Karpas-422 (cell line): ENCODE data around the gene CD14. TPM values are rescaled to one million over a fixed set of nuclear protein-coding genes. Genes with fewer than 3 reads are reported as not detected.

Experiments
- DNase-seq: peaks from one replicate; pipeline ENCODE4 v3.0.0-alpha.2; 2015
- H2AFZ ChIP-seq: fragments of 200-600 bp; sonication (generic); 2 replicates; pipeline ENCODE4 v1.6.1; 2014; ENCODE audit warnings: antibody characterized with exemption, low read length, mixed read lengths
- H3K27ac ChIP-seq: fragments of 200-600 bp; sonication (generic); 2 replicates; pipeline ENCODE4 v1.5.1; 2014; ENCODE audit warnings: mild to moderate bottlenecking, low read length, moderate library complexity
- H3K27me3 ChIP-seq: fragments of 200-600 bp; sonication (generic); 2 replicates; pipeline ENCODE4 v1.6.1; 2014; ENCODE audit warnings: low read length, mixed read lengths
- H3K36me3 ChIP-seq: fragments of 200-600 bp; sonication (generic); 2 replicates; pipeline ENCODE4 v1.6.1; 2014; ENCODE audit warnings: low read length, mixed read lengths; ENCODE audit not compliant: insufficient read depth
- H3K4me1 ChIP-seq: fragments of 200-600 bp; sonication (generic); 2 replicates; pipeline ENCODE4 v1.6.1; 2014; ENCODE audit warnings: mild to moderate bottlenecking, low read length, mixed read lengths
- H3K4me2 ChIP-seq: fragments of 200-600 bp; sonication (generic); 2 replicates; pipeline ENCODE4 v1.6.1; 2014; ENCODE audit warnings: low read length, low read depth, mild to moderate bottlenecking; ENCODE audit not compliant: poor library complexity, severe bottlenecking
- H3K4me3 ChIP-seq: fragments of 200-600 bp; sonication (generic); 2 replicates; pipeline ENCODE4 v1.5.1; 2014; ENCODE audit warnings: mild to moderate bottlenecking, antibody characterized with exemption, low read length, mixed read lengths
- H3K79me2 ChIP-seq: fragments of 200-600 bp; sonication (generic); 2 replicates; pipeline ENCODE4 v1.6.1; 2014; ENCODE audit warnings: mild to moderate bottlenecking, low read length, mixed read lengths
- H3K9ac ChIP-seq: fragments of 200-600 bp; sonication (generic); 2 replicates; pipeline ENCODE4 v1.6.0; 2014; ENCODE audit warnings: low read length
- H3K9me2 ChIP-seq: fragments of 200-600 bp; sonication (generic), shearing (Covaris generic); replicated peaks from 2 replicates; pipeline ENCODE4 v1.6.0; 2014; ENCODE audit warnings: mild to moderate bottlenecking, low read length, moderate library complexity; ENCODE audit not compliant: insufficient read depth
- H3K9me3 ChIP-seq: fragments of 300-700, 200-600 bp; sonication (generic); 2 replicates; pipeline ENCODE4 v1.6.1; 2014; ENCODE audit warnings: low read length, mixed read lengths
- H4K20me1 ChIP-seq: fragments of 200-600 bp; sonication (generic); 2 replicates; pipeline ENCODE4 v1.6.1; 2014; ENCODE audit warnings: mild to moderate bottlenecking, antibody characterized with exemption, low read length, low read depth; ENCODE audit not compliant: insufficient read depth
- total RNA-seq: library from RNA; depleted of rRNA; stranded (reverse); fragments of >200 nt; shearing (Covaris generic); gene quantifications from 2 replicates; pipeline ENCODE4 v1.2.3, GENCODE V29; 2014; ENCODE audit warnings: low replicate concordance; rRNA removed

CD14 gene
- not detected in 2 replicates for total RNA-seq

GRCh38 chr5:140633021-140633471 lies at the start of gene CD14:
Gene CD14 (minus strand): TSS chr5:140633175. CDS start chr5:140633071, 104 bp downstream.
- Histone ChIP-seq H3K4me1 (no peaks in the 10 kb centered on the region), H3K9me2 (no peaks in the 10 kb centered on the region), H3K4me3 (no peak within 1 kb of the TSS), H2AFZ (no peak within 1 kb of the TSS), H3K9ac (no peak within 1 kb of the TSS), H3K9me3 (peaks cover 4% of the 10 kb centered on the region; the same call in 1 of the 2 replicates), H3K27me3 (no peaks in the 10 kb centered on the region), H3K36me3 (no peaks in the 10 kb centered on the region), H3K4me2 (no peak within 1 kb of the TSS), H4K20me1 (no peaks in the 10 kb centered on the region), H3K79me2 (no peaks in the 10 kb centered on the region), H3K27ac (no peak within 1 kb of the TSS)
- no peak for DNase-seq

GRCh38 chr5:140678993-140679392 lies 46.0 kb upstream of the CD14 start:
- Histone ChIP-seq H3K9me3 (no peaks in the 10 kb centered on the region), H2AFZ (no peak overlapping the region), H3K27ac (no peak overlapping the region), H3K9me2 (no peaks in the 10 kb centered on the region), H3K4me3 (no peak overlapping the region), H3K4me2 (no peak overlapping the region), H3K27me3 (no peaks in the 10 kb centered on the region), H3K9ac (no peak overlapping the region), H3K4me1 (no peaks in the 10 kb centered on the region), H3K79me2 (no peaks in the 10 kb centered on the region), H3K36me3 (peaks cover 20% of the 10 kb centered on the region), H4K20me1 (no peaks in the 10 kb centered on the region)
- DNase-seq, result no peak

GRCh38 chr5:140677947-140678346 lies 45.0 kb upstream of the CD14 start:
- Histone ChIP-seq H3K27me3 (no peaks in the 10 kb centered on the region), H3K9ac (no peak overlapping the region), H3K4me1 (no peaks in the 10 kb centered on the region), H3K79me2 (no peaks in the 10 kb centered on the region), H3K9me2 (no peaks in the 10 kb centered on the region), H2AFZ (no peak overlapping the region), H3K36me3 (peaks cover 17% of the 10 kb centered on the region), H4K20me1 (no peaks in the 10 kb centered on the region), H3K4me3 (no peak overlapping the region), H3K9me3 (no peaks in the 10 kb centered on the region), H3K4me2 (no peak overlapping the region), H3K27ac (no peak overlapping the region)
- DNase-seq, result no peak

- no peaks in the 10 kb centered on the region for H3K9me2 ChIP-seq
- no peaks in the 10 kb centered on the region for H3K27me3 ChIP-seq
- no peak overlapping the region for H3K4me3 ChIP-seq
- H3K27ac ChIP-seq, result no peak overlapping the region
- no peaks in the 10 kb centered on the region for H4K20me1 ChIP-seq
- DNase-seq, result no peak
- H3K9me3 ChIP-seq, result no peaks in the 10 kb centered on the region
- peaks cover 20% of the 10 kb centered on the region for H3K36me3 ChIP-seq
- H3K4me2 ChIP-seq, result no peak overlapping the region
- no peak overlapping the region for H3K9ac ChIP-seq
- H3K79me2 ChIP-seq, result peaks cover 3% of the 10 kb centered on the region; the same call in 1 of the 2 replicates
- H3K4me1 ChIP-seq, result no peaks in the 10 kb centered on the region
- no peak overlapping the region for H2AFZ ChIP-seq
Observed at GRCh38 chr5:140674629-140675028, 41.7 kb upstream of the CD14 start.

- DNase-seq, result no peak
- Histone ChIP-seq H3K4me2 (no peak overlapping the region), H3K4me1 (no peaks in the 10 kb centered on the region), H3K27ac (no peak overlapping the region), H3K36me3 (peaks cover 24% of the 10 kb centered on the region), H3K79me2 (peaks cover 3% of the 10 kb centered on the region; the same call in 1 of the 2 replicates), H3K9ac (no peak overlapping the region), H2AFZ (no peak overlapping the region), H3K9me3 (no peaks in the 10 kb centered on the region), H3K9me2 (no peaks in the 10 kb centered on the region), H3K4me3 (no peak overlapping the region), H3K27me3 (no peaks in the 10 kb centered on the region), H4K20me1 (no peaks in the 10 kb centered on the region)
Observed at GRCh38 chr5:140674211-140674610, 41.2 kb upstream of the CD14 start.

- peaks cover 28% of the 10 kb centered on the region for H3K36me3 ChIP-seq
- H3K9me3 ChIP-seq, result no peaks in the 10 kb centered on the region
- H3K4me1 ChIP-seq, result no peaks in the 10 kb centered on the region
- H3K4me2 ChIP-seq, result no peak within 1 kb of the TSS
- peaks cover 9% of the 10 kb centered on the region for H3K79me2 ChIP-seq
- no peak within 1 kb of the TSS for H3K4me3 ChIP-seq
- H3K27me3 ChIP-seq, result no peaks in the 10 kb centered on the region
- no peak within 1 kb of the TSS for H3K9ac ChIP-seq
- H4K20me1 ChIP-seq, result 0 out of 2 replicates have a peak, but pooled peaks cover under 1% of the 10 kb centered on the region
- H3K27ac ChIP-seq, result no peak within 1 kb of the TSS
- no peaks in the 10 kb centered on the region for H3K9me2 ChIP-seq
- DNase-seq, result no peak
- no peak within 1 kb of the TSS for H2AFZ ChIP-seq
Observed at GRCh38 chr5:140673187-140673976, 40.4 kb upstream of the CD14 start, which contains the start of gene DND1. Gene DND1 (minus strand): TSS chr5:140673576. CDS start chr5:140673542, 34 bp downstream.

- Histone ChIP-seq H3K9ac (no peak overlapping the region), H3K4me3 (no peak overlapping the region), H3K36me3 (peaks cover 35% of the 10 kb centered on the region), H3K4me2 (no peak overlapping the region), H3K79me2 (peaks cover 17% of the 10 kb centered on the region), H3K9me2 (no peaks in the 10 kb centered on the region), H3K9me3 (no peaks in the 10 kb centered on the region), H4K20me1 (0 out of 2 replicates have a peak, but pooled peaks cover 2% of the 10 kb centered on the region), H3K27me3 (no peaks in the 10 kb centered on the region), H3K27ac (no peak overlapping the region), H2AFZ (no peak overlapping the region), H3K4me1 (no peaks in the 10 kb centered on the region)
- DNase-seq, result no peak
Observed at GRCh38 chr5:140672455-140673186, 39.6 kb upstream of the CD14 start.
